A673 (cell line): ENCODE measurements around the gene C19orf85.

ENCODE experiments used
- EZH2 ChIP-seq: fragments of 200-600 bp; sonication (generic); IDR thresholded peaks from 2 replicates; pipeline ENCODE4 v1.6.1; 2017; ENCODE audit warnings: borderline replicate concordance, low read depth, mild to moderate bottlenecking, mixed read lengths, antibody characterized with exemption, low read length; ENCODE audit not compliant: poor library complexity, severe bottlenecking
- TF ChIP-seq, protein P1 (sequence below): fragments of 300-800, 200-600 bp; sonication (generic); conservative IDR thresholded peaks from 2 replicates; pipeline ENCODE4 v1.5.1; 2017; ENCODE audit warnings: low read depth, mild to moderate bottlenecking, antibody characterized with exemption, low read length, moderate library complexity, mixed read lengths

GRCh38 chr19:55451163-55451964 is 13.2 kb downstream of the C19orf85 start:
- peak; percentile 73 for TF ChIP-seq EZH2
- TF ChIP-seq, protein P1, sequence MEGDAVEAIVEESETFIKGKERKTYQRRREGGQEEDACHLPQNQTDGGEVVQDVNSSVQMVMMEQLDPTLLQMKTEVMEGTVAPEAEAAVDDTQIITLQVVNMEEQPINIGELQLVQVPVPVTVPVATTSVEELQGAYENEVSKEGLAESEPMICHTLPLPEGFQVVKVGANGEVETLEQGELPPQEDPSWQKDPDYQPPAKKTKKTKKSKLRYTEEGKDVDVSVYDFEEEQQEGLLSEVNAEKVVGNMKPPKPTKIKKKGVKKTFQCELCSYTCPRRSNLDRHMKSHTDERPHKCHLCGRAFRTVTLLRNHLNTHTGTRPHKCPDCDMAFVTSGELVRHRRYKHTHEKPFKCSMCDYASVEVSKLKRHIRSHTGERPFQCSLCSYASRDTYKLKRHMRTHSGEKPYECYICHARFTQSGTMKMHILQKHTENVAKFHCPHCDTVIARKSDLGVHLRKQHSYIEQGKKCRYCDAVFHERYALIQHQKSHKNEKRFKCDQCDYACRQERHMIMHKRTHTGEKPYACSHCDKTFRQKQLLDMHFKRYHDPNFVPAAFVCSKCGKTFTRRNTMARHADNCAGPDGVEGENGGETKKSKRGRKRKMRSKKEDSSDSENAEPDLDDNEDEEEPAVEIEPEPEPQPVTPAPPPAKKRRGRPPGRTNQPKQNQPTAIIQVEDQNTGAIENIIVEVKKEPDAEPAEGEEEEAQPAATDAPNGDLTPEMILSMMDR: no peak
